ENCODE data around the gene CASR.

DNA sequence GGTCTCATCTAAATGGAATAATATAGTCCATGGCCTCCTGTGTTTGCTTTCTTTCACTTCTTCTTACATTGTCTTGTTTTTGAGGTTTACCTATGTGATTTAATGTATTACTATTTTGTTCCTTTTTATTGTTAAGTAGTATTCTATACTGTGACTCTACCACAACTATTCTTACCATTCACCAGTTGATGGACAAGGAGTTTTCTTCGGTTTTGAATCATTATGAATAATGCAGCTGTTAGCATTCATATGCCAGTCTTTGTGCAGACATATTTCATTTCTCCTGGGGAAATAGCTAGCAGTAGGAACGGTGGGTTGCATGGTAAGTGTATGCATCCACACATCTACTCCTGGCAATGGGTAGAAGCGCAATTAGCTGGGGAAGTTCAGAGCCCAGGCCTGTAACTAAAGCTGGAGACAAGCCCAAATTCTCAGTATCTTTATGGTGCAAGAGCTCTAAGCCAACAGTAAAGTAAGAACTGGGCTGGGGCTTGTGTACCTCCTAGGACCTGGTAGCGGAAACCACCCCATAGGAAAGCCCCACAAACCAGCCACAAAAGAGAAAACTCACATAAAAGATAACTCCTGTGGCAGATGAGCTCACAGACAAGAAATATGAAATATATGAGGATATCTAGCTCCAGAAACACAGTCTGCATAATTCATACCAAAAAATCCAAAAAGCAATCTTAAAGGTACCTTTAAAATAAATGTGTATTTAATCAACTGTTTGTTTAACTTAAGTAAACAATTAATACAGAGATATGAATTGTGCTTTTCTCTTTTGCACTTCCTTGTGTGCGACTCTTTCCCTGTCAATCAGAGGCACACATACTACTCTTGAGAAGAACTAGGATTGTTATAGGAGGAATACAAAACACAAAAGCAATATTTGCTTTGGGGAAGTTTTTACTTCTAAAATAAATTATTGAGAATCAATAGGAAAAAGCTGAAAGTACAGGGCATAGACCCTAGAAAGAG lies 138.9 kb downstream of the CASR start:
- TF ChIP-seq, protein P1, sequence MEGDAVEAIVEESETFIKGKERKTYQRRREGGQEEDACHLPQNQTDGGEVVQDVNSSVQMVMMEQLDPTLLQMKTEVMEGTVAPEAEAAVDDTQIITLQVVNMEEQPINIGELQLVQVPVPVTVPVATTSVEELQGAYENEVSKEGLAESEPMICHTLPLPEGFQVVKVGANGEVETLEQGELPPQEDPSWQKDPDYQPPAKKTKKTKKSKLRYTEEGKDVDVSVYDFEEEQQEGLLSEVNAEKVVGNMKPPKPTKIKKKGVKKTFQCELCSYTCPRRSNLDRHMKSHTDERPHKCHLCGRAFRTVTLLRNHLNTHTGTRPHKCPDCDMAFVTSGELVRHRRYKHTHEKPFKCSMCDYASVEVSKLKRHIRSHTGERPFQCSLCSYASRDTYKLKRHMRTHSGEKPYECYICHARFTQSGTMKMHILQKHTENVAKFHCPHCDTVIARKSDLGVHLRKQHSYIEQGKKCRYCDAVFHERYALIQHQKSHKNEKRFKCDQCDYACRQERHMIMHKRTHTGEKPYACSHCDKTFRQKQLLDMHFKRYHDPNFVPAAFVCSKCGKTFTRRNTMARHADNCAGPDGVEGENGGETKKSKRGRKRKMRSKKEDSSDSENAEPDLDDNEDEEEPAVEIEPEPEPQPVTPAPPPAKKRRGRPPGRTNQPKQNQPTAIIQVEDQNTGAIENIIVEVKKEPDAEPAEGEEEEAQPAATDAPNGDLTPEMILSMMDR (IDR thresholded peaks at IDR 0.05; ENCODE audit: low read length) = no peak
- TF ChIP-seq EZH2 (IDR thresholded peaks at IDR 0.05; ENCODE audit: borderline replicate concordance, low read length) = no peak

Measured in OCI-LY1 (cell line).